ENCODE data around the gene CMIP.

Gene CMIP

DNA sequence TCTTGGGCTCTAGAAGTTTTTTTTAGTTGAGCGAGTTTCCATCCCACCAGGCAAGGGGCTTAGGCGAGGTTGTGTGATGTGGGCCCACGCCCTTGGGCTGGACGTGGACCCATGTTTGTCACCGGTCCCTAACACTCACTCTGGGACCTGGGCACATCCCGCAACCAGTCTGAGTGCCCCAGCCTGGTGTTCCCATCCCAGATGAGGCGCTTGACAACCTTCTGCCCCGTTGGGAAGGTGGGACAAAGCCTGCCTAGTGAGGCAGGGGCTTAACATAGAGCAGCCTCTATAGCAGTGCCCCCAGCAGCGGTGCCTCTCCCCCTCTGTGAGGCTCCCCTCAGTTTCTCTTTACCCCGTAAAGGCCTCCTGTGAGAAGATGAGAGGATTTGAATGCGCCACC lies 22.5 kb downstream of the CMIP start:
- Histone ChIP-seq H3K79me2 (ENCODE audit: insufficient read depth, low read length) (peaks cover 86% of the 10 kb centered on the region), H3K36me3 (ENCODE audit: insufficient read depth, low read length) (peaks cover 10% of the 10 kb centered on the region; the same call in 1 of the 2 replicates), H3K9ac (ENCODE audit: low read depth, low read length, poor library complexity, severe bottlenecking) (no peak overlapping the region), H3F3A (ENCODE audit: low read depth) (peaks cover 15% of the 10 kb centered on the region; the same call in 1 of the 2 replicates), H3K4me2 (ENCODE audit: low read depth, low read length, poor library complexity, severe bottlenecking) (no peak overlapping the region), H3K9me2 (replicated peaks; ENCODE audit: low read depth, low read length) (no peaks in the 10 kb centered on the region), H3K27me3 (ENCODE audit: insufficient read depth, low read length, poor library complexity, severe bottlenecking) (no peaks in the 10 kb centered on the region), H3K4me1 (ENCODE audit: insufficient read depth, low read length, poor library complexity, severe bottlenecking) (peaks cover 42% of the 10 kb centered on the region), H3K9me3 (ENCODE audit: insufficient read depth, low read depth, low read length) (no peaks in the 10 kb centered on the region), H3K4me3 (ENCODE audit: low read length, poor library complexity, severe bottlenecking) (no peak overlapping the region), H2AFZ (ENCODE audit: low read length) (no peak overlapping the region), H4K20me1 (ENCODE audit: insufficient read depth, low read length, poor library complexity, severe bottlenecking) (peaks cover 17% of the 10 kb centered on the region)
- TF ChIP-seq, protein P1, sequence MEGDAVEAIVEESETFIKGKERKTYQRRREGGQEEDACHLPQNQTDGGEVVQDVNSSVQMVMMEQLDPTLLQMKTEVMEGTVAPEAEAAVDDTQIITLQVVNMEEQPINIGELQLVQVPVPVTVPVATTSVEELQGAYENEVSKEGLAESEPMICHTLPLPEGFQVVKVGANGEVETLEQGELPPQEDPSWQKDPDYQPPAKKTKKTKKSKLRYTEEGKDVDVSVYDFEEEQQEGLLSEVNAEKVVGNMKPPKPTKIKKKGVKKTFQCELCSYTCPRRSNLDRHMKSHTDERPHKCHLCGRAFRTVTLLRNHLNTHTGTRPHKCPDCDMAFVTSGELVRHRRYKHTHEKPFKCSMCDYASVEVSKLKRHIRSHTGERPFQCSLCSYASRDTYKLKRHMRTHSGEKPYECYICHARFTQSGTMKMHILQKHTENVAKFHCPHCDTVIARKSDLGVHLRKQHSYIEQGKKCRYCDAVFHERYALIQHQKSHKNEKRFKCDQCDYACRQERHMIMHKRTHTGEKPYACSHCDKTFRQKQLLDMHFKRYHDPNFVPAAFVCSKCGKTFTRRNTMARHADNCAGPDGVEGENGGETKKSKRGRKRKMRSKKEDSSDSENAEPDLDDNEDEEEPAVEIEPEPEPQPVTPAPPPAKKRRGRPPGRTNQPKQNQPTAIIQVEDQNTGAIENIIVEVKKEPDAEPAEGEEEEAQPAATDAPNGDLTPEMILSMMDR (conservative IDR thresholded peaks at IDR 0.05; ENCODE audit: low read length): no peak
- no peak for TF ChIP-seq EZH2phosphoT487 (IDR thresholded peaks at IDR 0.05; ENCODE audit: borderline replicate concordance)

DNA sequence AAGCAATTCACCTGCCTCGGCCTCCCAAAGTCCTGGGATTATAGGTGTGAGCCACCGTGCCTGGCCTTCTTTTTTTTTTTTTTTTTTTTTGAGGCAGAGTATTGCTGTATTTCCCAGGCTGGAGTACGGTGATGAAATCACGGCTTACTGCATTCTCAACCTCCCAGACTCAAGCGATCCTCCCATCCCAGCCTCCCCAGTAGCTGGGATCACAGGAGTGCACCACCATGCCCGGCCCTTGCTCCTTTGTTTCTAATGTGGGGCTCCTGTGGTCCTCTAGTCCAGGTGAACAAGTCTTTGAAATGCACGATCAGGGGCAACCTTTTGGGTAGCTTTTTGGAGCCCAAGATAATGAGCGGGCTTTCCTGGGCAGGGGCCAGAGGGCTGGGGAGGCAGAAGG lies 23.2 kb downstream of the CMIP start:
- TF ChIP-seq, protein P1 (conservative IDR thresholded peaks at IDR 0.05; ENCODE audit: low read length): no peak
- TF ChIP-seq EZH2phosphoT487 (IDR thresholded peaks at IDR 0.05; ENCODE audit: borderline replicate concordance): no peak
- Histone ChIP-seq H3K36me3 (ENCODE audit: insufficient read depth, low read length) (peaks cover 14% of the 10 kb centered on the region; the same call in 1 of the 2 replicates), H4K20me1 (ENCODE audit: insufficient read depth, low read length, poor library complexity, severe bottlenecking) (peaks cover 13% of the 10 kb centered on the region), H3K79me2 (ENCODE audit: insufficient read depth, low read length) (peaks cover 88% of the 10 kb centered on the region), H3K4me1 (ENCODE audit: insufficient read depth, low read length, poor library complexity, severe bottlenecking) (peaks cover 43% of the 10 kb centered on the region), H3K4me3 (ENCODE audit: low read length, poor library complexity, severe bottlenecking) (no peak overlapping the region), H3F3A (ENCODE audit: low read depth) (peaks cover 15% of the 10 kb centered on the region; the same call in 1 of the 2 replicates), H3K9me3 (ENCODE audit: insufficient read depth, low read depth, low read length) (no peaks in the 10 kb centered on the region), H2AFZ (ENCODE audit: low read length) (no peak overlapping the region), H3K4me2 (ENCODE audit: low read depth, low read length, poor library complexity, severe bottlenecking) (no peak overlapping the region), H3K9ac (ENCODE audit: low read depth, low read length, poor library complexity, severe bottlenecking) (no peak overlapping the region), H3K27me3 (ENCODE audit: insufficient read depth, low read length, poor library complexity, severe bottlenecking) (no peaks in the 10 kb centered on the region), H3K9me2 (replicated peaks; ENCODE audit: low read depth, low read length) (no peaks in the 10 kb centered on the region)

DNA sequence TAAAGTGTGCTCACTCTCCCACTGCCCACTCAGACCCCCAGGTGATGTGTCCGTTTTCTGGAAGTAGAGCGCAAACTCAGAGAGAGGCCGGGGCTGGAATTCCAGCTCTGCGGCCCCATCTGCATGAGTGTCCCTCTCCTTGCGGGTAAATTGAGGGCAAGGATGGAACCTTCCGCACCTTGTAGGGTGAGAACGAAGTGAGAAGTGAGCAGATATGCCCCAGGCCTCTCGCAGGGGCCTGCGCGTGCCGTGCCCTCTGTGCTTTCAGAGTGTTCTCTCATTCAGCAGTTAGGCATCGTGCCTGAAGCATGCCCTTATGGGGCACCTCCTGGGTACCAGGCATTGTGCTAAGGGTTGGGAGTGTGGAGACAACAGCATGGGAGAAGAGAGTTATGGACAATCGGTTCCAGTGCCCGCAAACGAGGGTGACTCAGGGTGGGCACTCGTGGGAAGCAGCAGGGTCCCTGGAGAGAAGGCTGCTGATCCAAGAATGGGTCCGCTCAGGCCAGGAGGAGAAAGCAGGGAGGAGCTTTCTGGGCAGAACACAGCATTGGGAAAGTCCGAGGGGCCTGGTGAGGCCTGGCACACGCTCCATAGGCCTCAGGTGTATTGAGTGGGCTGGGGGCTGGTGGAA lies 23.8 kb downstream of the CMIP start:
- Histone ChIP-seq H3K9me3 (ENCODE audit: insufficient read depth, low read depth, low read length) (no peaks in the 10 kb centered on the region), H2AFZ (ENCODE audit: low read length) (no peak overlapping the region), H3K4me3 (ENCODE audit: low read length, poor library complexity, severe bottlenecking) (no peak overlapping the region), H3K9me2 (replicated peaks; ENCODE audit: low read depth, low read length) (no peaks in the 10 kb centered on the region), H3K27me3 (ENCODE audit: insufficient read depth, low read length, poor library complexity, severe bottlenecking) (no peaks in the 10 kb centered on the region), H3K4me1 (ENCODE audit: insufficient read depth, low read length, poor library complexity, severe bottlenecking) (peaks cover 43% of the 10 kb centered on the region), H4K20me1 (ENCODE audit: insufficient read depth, low read length, poor library complexity, severe bottlenecking) (peaks cover 13% of the 10 kb centered on the region), H3K79me2 (ENCODE audit: insufficient read depth, low read length) (peaks cover 88% of the 10 kb centered on the region), H3F3A (ENCODE audit: low read depth) (peaks cover 15% of the 10 kb centered on the region; the same call in 1 of the 2 replicates), H3K9ac (ENCODE audit: low read depth, low read length, poor library complexity, severe bottlenecking) (no peak overlapping the region), H3K36me3 (ENCODE audit: insufficient read depth, low read length) (peaks cover 14% of the 10 kb centered on the region; the same call in 1 of the 2 replicates), H3K4me2 (ENCODE audit: low read depth, low read length, poor library complexity, severe bottlenecking) (no peak overlapping the region)
- TF ChIP-seq EZH2phosphoT487 (IDR thresholded peaks at IDR 0.05; ENCODE audit: borderline replicate concordance): no peak

Data from Loucy (cell line).